Osteocyte (in vitro differentiated cells): ENCODE data around the gene ANTXRL. TPM values are rescaled to one million over a fixed set of nuclear protein-coding genes. Genes with fewer than 3 reads are reported as not detected.
"Not testable (repeated sequence)": the region's sequence is repeated elsewhere in the genome, so short reads cannot be mapped to it uniquely, and the experiment has no call there.

Source experiments
- DNase-seq: peaks from one replicate; pipeline ENCODE4 v3.0.0; 2021; ENCODE audit warnings: mixed read lengths; ENCODE audit not compliant: unreplicated experiment; ENCODE audit errors: extremely low spot score
- H3K27ac Mint-ChIP-seq: one replicate; pipeline ENCODE4 v1.8.0; 2021; ENCODE audit warnings: mild to moderate bottlenecking, mixed read lengths; ENCODE audit not compliant: unreplicated experiment
- H3K27me3 Mint-ChIP-seq: one replicate; pipeline ENCODE4 v1.8.0; 2021; ENCODE audit warnings: mixed read lengths; ENCODE audit not compliant: unreplicated experiment
- H3K36me3 Mint-ChIP-seq: one replicate; pipeline ENCODE4 v1.8.0; 2021; ENCODE audit warnings: mixed read lengths; ENCODE audit not compliant: unreplicated experiment
- H3K4me1 Mint-ChIP-seq: one replicate; pipeline ENCODE4 v1.8.0; 2021; ENCODE audit warnings: mixed read lengths; ENCODE audit not compliant: unreplicated experiment
- H3K4me3 Mint-ChIP-seq: one replicate; pipeline ENCODE4 v1.8.0; 2021; ENCODE audit warnings: mild to moderate bottlenecking, moderate library complexity, mixed read lengths; ENCODE audit not compliant: unreplicated experiment
- H3K9me3 Mint-ChIP-seq: one replicate; pipeline ENCODE4 v1.8.0; 2021; ENCODE audit warnings: mixed read lengths; ENCODE audit not compliant: unreplicated experiment
- total RNA-seq: library from RNA; stranded (reverse); gene quantifications from 2 replicates; pipeline ENCODE4 v1.2.1, GENCODE V29; 2021
- TF ChIP-seq, protein P1 (sequence below): fragments of 200-600 bp; sonication (generic); IDR thresholded peaks from 2 replicates; pipeline ENCODE4 v1.5.0; 2021; ENCODE audit warnings: antibody characterized with exemption, mild to moderate bottlenecking, moderate library complexity

The ANTXRL gene
- total RNA-seq, 1 donor from 2014 or later, result not detected

DNA sequence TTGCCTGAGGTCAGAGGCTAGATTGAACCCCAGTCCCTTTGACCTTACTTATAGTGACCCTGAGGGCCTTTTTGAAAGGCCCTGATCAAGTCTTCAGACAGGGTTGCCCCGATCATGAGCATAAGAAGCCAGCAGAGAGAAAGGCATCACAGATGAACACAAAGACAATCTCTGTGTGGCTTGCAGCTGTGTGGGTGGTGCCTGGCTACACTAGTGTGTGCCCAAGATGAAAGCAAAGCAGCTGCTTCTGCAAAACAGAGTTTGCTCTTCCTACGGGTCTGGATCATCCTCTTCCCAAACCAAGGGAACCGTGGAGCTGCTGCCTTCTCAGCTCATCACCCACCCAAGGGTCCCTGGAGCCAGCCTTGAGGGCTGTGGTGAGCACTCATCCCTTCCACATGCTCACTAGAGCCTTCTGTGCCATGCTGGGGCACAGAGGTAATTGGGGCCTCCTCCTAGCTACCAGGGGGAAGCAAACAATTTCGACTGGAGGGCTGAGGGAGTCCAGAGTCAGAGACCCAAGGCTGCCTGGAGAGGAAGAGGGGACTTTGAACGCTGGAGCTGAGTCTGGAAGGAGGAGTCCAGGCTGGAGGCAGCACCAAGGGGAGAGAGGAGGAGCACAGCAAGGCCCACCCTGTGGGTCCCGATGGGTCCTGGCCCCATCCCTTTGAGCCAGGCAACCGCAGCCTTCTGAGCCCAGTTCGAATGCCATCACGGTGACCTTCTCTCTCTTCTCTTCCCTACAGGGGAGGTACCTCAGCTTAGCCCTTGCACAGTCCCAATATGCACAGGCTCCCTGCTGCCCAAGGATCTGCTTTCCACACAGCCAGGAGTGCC is 42.3 kb downstream of the ANTXRL start:
- H3K27me3 Mint-ChIP-seq, result peaks cover 31% of the 10 kb centered on the region
- no peak overlapping the region for H3K27ac Mint-ChIP-seq
- no peak for DNase-seq
- no peak overlapping the region for H3K4me3 Mint-ChIP-seq
- H3K36me3 Mint-ChIP-seq, result no peaks in the 10 kb centered on the region
- no peaks in the 10 kb centered on the region for H3K4me1 Mint-ChIP-seq
- TF ChIP-seq, protein P1, sequence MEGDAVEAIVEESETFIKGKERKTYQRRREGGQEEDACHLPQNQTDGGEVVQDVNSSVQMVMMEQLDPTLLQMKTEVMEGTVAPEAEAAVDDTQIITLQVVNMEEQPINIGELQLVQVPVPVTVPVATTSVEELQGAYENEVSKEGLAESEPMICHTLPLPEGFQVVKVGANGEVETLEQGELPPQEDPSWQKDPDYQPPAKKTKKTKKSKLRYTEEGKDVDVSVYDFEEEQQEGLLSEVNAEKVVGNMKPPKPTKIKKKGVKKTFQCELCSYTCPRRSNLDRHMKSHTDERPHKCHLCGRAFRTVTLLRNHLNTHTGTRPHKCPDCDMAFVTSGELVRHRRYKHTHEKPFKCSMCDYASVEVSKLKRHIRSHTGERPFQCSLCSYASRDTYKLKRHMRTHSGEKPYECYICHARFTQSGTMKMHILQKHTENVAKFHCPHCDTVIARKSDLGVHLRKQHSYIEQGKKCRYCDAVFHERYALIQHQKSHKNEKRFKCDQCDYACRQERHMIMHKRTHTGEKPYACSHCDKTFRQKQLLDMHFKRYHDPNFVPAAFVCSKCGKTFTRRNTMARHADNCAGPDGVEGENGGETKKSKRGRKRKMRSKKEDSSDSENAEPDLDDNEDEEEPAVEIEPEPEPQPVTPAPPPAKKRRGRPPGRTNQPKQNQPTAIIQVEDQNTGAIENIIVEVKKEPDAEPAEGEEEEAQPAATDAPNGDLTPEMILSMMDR, result no peak
- H3K9me3 Mint-ChIP-seq, result no peaks in the 10 kb centered on the region

DNA sequence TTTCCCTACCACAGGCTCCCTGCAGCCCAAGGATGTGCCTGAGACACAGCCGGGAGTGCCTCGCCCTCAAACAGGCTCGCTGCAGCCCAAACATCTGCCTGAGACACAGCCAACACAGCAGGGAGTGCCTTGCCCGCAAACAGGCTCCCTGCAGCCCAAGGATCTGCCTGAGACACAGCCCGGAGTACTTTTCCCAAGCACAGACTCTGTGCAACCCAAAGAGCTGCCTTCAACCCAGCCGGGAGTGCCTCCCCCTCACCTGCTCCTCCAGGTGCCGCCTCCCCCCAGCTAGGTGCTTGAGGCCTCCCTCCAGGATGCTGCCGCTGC is 42.9 kb downstream of the ANTXRL start:
- Mint-ChIP-seq H3K4me3 (no peak overlapping the region), H3K9me3 (no peaks in the 10 kb centered on the region), H3K27me3 (peaks cover 28% of the 10 kb centered on the region), H3K27ac (no peak overlapping the region), H3K36me3 (no peaks in the 10 kb centered on the region), H3K4me1 (no peaks in the 10 kb centered on the region)
- DNase-seq, result no peak
- TF ChIP-seq, protein P1, result no peak

DNA sequence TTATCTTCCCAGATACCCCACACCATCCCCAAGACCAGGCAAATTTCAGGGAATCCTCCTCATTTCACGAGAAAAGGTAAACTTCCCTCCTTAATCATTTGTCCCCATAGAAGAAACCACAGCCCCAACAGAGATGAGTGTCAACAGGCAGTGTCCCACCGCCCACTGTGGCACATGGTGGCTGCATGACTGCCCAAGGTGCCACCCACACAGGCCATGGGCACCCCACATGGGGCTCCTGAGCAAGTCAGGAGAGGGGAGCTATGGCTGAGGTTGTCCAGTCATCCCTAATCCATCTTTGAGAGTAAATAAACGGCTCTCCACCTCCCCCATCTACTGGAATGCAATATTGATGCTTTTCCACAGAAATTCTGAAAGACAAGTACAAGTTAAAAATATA is 44.1 kb downstream of the ANTXRL start:
- no peak overlapping the region for H3K27ac Mint-ChIP-seq
- H3K27me3 Mint-ChIP-seq, result peaks cover 28% of the 10 kb centered on the region
- DNase-seq, result no peak
- no peaks in the 10 kb centered on the region for H3K36me3 Mint-ChIP-seq
- no peaks in the 10 kb centered on the region for H3K4me1 Mint-ChIP-seq
- TF ChIP-seq, protein P1, result no peak
- H3K9me3 Mint-ChIP-seq, result no peaks in the 10 kb centered on the region
- H3K4me3 Mint-ChIP-seq, result no peak overlapping the region

DNA sequence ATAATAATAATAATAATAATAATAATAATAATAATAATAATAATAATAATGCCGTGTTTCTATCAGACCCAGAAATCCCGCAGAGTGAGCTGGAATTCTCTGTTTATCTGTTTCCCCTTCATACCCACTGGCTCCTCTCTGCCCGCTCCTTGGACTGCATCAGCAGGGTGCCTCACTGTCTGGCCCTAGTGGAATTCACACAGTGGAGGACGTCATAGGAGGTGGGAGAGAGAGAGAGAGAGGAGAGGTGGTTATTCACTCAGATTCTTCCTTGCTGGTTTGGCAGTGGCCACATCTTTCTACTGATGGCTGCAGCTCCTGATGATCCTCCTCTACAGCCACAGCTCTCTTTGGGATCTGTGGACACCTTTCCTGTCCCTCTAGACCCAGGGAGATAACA is 78.7 kb downstream of the ANTXRL start:
- not testable (repeated sequence) for H3K9me3 Mint-ChIP-seq, DNase-seq, H3K4me3 Mint-ChIP-seq, H3K27ac Mint-ChIP-seq, H3K36me3 Mint-ChIP-seq, H3K4me1 Mint-ChIP-seq, H3K27me3 Mint-ChIP-seq

DNA sequence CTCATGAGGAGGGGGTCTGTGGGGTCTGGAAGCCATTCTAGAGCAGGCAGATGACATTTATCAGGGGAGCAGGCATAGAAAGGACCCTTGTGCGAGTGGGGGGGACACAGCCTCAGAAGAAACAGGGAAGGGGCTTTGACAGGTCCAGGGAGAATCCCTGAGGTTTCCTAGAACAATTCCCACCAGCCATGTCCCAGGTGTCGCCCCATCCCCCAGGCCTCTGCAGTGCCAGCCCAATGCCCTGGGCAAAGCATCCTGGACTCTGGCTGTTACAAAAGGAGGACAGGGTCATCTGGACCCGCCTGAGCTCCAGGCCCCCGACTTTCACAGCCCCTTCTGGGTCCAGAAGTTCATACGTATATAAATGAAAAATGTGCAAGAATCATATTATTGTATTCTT is 80.4 kb downstream of the ANTXRL start:
- H3K36me3 Mint-ChIP-seq, H3K9me3 Mint-ChIP-seq, DNase-seq, H3K4me1 Mint-ChIP-seq, H3K27ac Mint-ChIP-seq, H3K4me3 Mint-ChIP-seq, H3K27me3 Mint-ChIP-seq: not testable (repeated sequence)

DNA sequence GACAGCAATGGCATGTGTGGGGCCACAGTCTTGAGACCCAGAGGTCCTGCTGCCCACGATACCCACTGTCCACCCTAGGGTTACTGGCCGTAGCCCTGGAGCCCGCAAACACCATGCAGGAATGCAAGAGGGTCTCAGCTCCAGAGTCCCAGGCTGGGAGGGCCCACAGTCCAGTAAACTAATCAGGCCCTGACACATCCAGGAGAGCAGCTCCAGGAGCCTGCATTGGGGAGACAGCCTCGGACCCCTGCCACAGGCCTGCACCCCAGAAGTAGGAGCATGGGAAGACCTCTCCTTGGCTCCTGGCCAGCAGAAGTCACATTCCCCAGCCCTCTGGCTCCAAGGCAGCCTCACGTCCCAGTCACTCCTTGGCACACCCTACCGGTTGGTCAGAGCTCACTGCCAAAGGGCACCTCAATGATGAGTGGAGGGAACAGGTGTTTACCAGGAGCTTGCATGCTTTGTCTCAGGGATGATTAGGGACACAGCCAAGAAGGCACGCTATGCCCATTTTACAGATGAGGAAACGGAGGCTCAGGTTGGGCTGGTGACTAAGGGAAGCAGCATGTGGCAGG is 81.0 kb downstream of the ANTXRL start:
- H3K36me3 Mint-ChIP-seq, H3K4me1 Mint-ChIP-seq, DNase-seq, H3K27ac Mint-ChIP-seq, H3K4me3 Mint-ChIP-seq, H3K9me3 Mint-ChIP-seq, H3K27me3 Mint-ChIP-seq: not testable (repeated sequence)

DNA sequence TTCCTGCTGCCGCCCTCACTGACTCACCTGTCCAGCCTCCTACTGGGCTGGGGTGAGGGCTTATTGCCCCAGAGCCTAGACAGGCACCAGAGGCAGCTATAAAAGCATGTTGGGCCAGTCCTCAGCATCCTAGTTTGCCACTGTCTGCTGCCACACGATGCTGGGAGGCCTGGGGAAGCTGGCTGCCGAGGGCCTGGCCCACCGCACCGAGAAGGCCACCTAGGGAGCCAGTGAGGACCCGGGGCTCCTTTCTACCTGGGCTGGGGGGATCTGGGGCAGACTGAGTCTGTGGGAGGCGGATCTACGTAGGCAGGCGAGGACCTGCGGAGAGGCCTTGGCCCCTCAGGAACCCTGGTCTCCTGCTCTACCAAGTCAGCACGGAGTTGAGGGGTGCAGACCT is 82.2 kb downstream of the ANTXRL start:
- H3K27me3 Mint-ChIP-seq, H3K27ac Mint-ChIP-seq, H3K9me3 Mint-ChIP-seq, H3K4me1 Mint-ChIP-seq, H3K4me3 Mint-ChIP-seq, H3K36me3 Mint-ChIP-seq, DNase-seq: not testable (repeated sequence)

DNA sequence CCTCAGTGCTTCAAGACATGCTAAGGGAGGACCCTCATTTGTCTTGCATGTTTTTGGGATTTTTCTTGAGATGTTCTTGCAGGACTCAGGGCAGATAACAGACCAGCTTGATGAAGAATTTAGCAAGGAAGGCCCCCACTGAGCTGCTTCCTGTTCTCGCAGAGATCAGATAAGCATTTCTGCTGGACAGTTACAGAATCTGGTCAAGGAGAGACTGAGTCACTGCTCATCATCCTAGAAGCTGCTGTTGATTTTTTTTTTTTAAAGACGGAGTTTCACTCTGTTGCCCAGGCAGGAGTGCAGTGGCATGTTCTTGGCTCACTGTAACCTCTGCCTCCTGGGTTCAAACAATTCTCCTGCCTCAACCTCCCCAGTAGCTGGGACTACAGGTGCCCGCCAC is 87.6 kb downstream of the ANTXRL start:
- not testable (repeated sequence) for DNase-seq, H3K27ac Mint-ChIP-seq, H3K9me3 Mint-ChIP-seq, H3K4me3 Mint-ChIP-seq, H3K36me3 Mint-ChIP-seq, H3K27me3 Mint-ChIP-seq, H3K4me1 Mint-ChIP-seq

DNA sequence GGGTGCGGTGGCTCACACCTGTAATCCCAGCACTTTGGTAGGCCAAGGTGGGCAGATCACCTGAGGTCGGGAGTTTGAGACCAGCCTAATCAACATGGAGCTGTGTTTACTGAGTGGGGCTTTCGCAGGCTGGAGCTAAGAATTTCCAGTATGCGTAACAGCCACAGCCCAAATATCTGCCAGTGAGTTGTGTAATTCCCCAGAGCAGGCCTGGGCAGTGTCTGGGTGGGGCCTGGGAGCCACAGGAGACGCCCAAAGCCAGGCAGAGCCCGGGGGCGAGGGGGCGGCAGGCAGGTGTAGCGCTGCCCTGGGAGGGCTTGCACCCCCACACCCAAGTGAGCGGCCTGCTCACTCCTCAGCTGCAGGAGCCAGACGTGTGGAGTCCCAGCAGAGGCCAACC is 88.6 kb downstream of the ANTXRL start, which contains the start of gene ANXA8L1:
Gene ANXA8L1, plus strand, starts transcription at position 371 of the 400 bp plus-strand sequence. CDS start 76 bp downstream, outside the sequence.
- H3K36me3 Mint-ChIP-seq, H3K27ac Mint-ChIP-seq, H3K27me3 Mint-ChIP-seq, H3K4me1 Mint-ChIP-seq, H3K9me3 Mint-ChIP-seq, H3K4me3 Mint-ChIP-seq, DNase-seq: not testable (repeated sequence)
